ENCODE results near the gene STK32B. TPM values are rescaled to one million over a fixed set of nuclear protein-coding genes. Genes with fewer than 3 reads are reported as not detected.

Gene STK32B
- total and polyA plus RNA-seq, 8 donors = 0.90 to 5.1 (median 3.3) TPM

DNA sequence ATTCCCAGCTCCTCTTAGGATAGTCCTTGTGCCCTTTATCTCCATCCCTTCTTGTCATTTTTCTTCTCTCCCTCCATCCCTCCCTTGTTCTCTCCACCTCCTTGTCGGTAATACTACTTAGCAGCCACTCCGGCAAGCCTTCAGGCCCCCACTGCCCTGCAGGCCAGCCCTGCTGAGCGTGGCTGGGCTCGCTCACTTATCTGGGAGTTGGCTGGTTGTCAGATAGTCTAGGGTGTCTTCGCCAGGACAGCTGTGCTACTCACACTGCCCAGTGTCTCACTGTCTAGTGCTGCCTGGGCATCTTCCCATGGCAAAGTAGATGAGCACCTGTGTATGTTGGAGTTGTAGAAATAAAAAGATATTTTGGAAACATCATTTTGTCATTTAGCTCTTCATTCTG lies 75.0 kb downstream of the STK32B start:
- Histone ChIP-seq H3K27me3 (no peaks in the 10 kb centered on the region), H3K4me3 (no peak overlapping the region), H3K36me3 (no peaks in the 10 kb centered on the region), H3K9me3 (peaks cover 0 to under 1% of the 10 kb centered on the region in 2 donors), H3K27ac (no peak overlapping the region), H3K4me1 (no peaks in the 10 kb centered on the region)
- no peak for TF ChIP-seq CTCF (IDR thresholded peaks at IDR 0.05)
- intact Hi-C loops (cut with DNase I) = no loop called here
- DNase-seq (no peak), ATAC-seq (no peak)

GRCh38 chr4:5126857-5127256 lies 75.6 kb downstream of the STK32B start:
- DNase-seq (no peak), ATAC-seq (no peak)
- H3K4me3 ChIP-seq = no peak overlapping the region
- H3K27me3 ChIP-seq = no peaks in the 10 kb centered on the region
- H3K9me3 ChIP-seq = peaks cover 0 to 4% of the 10 kb centered on the region in 2 donors
- H3K27ac ChIP-seq = no peak overlapping the region
- no peaks in the 10 kb centered on the region for H3K36me3 ChIP-seq
- intact Hi-C loops (cut with DNase I) = no loop called here
- no peak for TF ChIP-seq CTCF (IDR thresholded peaks at IDR 0.05)
- no peaks in the 10 kb centered on the region for H3K4me1 ChIP-seq

- H3K27me3 ChIP-seq = no peaks in the 10 kb centered on the region
- no peak for ATAC-seq
- TF ChIP-seq CTCF (IDR thresholded peaks at IDR 0.05) = no peak
- no peaks in the 10 kb centered on the region for H3K4me1 ChIP-seq
- intact Hi-C loops (cut with DNase I) = no loop called here
- peaks cover 0 to 4% of the 10 kb centered on the region in 2 donors for H3K9me3 ChIP-seq
- no peak overlapping the region for H3K27ac ChIP-seq
- DNase-seq = no peak
- no peaks in the 10 kb centered on the region for H3K36me3 ChIP-seq
- no peak overlapping the region for H3K4me3 ChIP-seq
Measured at GRCh38 chr4:5127556-5127955, 76.3 kb downstream of the STK32B start.

DNA sequence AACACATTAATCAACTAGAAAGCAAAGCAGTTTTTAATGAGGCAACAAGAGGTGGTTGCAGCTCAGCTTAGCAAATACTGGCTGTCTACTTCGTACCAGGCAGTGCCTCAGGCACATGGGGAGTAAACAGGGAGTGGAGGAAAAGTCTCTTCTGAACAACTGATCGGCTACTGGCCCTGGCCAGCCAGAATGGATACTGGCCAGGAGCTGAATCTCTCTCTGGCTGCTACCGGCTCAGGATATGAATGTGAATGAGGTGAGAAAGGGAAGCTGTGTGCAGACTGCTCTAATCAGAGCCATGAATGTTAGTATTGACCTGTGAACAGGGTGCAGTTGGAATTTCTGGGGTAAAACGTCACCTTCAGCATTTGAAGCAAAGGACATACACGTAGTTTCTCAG lies 77.3 kb downstream of the STK32B start:
- Histone ChIP-seq H3K9me3 (peaks cover 0 to 4% of the 10 kb centered on the region in 2 donors), H3K27ac (no peak overlapping the region), H3K4me3 (no peak overlapping the region), H3K27me3 (no peaks in the 10 kb centered on the region), H3K36me3 (no peaks in the 10 kb centered on the region), H3K4me1 (no peaks in the 10 kb centered on the region)
- intact Hi-C loops (cut with DNase I) = no loop called here
- TF ChIP-seq CTCF (IDR thresholded peaks at IDR 0.05) = no peak
- ATAC-seq (no peak), DNase-seq (no peak)

DNA sequence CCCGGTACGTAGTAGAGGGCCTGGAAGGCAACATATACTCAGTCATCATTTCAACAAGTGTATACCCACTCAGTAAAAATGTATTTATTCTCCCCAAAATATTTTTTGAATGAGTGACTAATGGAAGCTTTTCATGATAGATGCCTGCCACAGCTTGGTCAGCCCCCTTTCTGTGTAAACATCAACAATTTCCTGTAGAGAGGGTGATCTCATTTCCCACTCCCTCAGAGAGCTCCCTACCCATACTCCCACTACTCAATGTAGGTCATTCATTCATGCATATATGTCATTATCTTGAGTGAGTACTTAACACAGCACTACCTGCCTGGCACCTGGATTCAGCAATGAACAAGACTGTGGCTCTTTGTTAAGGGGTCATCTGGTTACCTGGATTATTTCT lies 81.9 kb downstream of the STK32B start:
- Histone ChIP-seq H3K9me3 (peaks cover 0 to 4% of the 10 kb centered on the region in 2 donors), H3K27ac (no peak overlapping the region), H3K27me3 (no peaks in the 10 kb centered on the region), H3K4me1 (no peaks in the 10 kb centered on the region), H3K4me3 (no peak overlapping the region), H3K36me3 (no peaks in the 10 kb centered on the region)
- no peak for TF ChIP-seq CTCF (IDR thresholded peaks at IDR 0.05)
- ATAC-seq = no peak
- intact Hi-C loops (cut with DNase I) = no loop called here
- DNase-seq = no peak

All from left lung (tissue), 10 donors.